HG03460 (cell line): ENCODE measurements around the gene ABCA7.

ENCODE experiments used
- ATAC-seq: cut with Tn5 transposase; IDR thresholded peaks from one replicate; pipeline ENCODE4 v1.9.1; 2021; ENCODE audit not compliant: unreplicated experiment

ABCA7 gene

GRCh38 chr19:1055886-1056620, 16.1 kb downstream of the ABCA7 start:
- no peak for ATAC-seq

GRCh38 chr19:1057176-1057855, 17.4 kb downstream of the ABCA7 start:
- ATAC-seq, result no peak

GRCh38 chr19:1058112-1058511, 18.2 kb downstream of the ABCA7 start:
- ATAC-seq, result no peak

GRCh38 chr19:1060689-1061088, 20.8 kb downstream of the ABCA7 start:
- no peak for ATAC-seq

DNA sequence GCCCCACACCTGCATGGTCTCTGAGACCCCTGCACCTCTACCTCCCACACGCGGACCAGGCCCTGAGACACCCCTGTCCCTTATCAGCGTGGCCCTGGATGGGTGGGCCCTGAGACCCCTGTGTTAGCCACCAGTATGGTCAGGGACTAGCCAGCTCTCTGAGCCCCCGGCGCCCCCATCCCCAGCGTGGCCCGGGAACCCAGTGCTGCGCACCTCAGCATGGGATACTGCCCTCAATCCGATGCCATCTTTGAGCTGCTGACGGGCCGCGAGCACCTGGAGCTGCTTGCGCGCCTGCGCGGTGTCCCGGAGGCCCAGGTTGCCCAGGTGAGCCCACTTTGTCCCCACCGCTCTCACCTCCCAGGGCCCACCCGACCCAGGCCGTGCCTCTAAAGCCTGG, 22.1 kb downstream of the ABCA7 start:
- no peak for ATAC-seq

DNA sequence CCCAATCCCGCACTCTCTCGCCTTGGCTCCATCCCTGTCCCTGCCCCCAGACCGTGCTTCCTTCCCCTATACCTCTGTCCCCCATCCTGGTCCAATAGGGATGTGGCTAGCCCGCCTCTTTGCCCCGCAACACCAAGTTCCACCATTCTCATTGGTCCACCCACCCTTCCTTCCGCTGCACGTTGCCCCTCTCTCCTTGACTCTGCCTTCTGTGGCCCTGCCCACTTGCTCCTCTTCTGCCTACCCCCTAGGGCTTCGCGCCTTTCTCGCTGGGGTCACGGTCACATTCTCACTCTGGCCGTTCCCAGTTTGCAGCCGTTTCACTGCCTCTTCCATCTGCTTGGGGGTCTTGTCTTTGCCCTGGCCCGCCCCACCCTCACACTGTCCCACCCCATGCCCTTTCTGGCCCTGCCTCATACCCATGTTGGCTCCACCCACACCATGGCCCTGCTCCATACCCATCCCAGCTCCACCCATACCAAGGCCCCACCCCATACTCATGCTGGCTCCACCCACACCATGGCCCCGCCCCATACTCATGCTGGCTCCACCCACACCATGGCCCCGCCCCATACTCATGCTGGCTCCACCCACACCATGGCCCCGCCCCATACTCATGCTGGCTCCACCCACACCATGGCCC, 22.6 kb downstream of the ABCA7 start:
- ATAC-seq, result no peak

- ATAC-seq, result no peak
These were observed 23.4 kb downstream of the ABCA7 start for GRCh38 chr19:1063030-1063908.

- no peak for ATAC-seq
These were observed 24.2 kb downstream of the ABCA7 start for GRCh38 chr19:1063909-1064660.

DNA sequence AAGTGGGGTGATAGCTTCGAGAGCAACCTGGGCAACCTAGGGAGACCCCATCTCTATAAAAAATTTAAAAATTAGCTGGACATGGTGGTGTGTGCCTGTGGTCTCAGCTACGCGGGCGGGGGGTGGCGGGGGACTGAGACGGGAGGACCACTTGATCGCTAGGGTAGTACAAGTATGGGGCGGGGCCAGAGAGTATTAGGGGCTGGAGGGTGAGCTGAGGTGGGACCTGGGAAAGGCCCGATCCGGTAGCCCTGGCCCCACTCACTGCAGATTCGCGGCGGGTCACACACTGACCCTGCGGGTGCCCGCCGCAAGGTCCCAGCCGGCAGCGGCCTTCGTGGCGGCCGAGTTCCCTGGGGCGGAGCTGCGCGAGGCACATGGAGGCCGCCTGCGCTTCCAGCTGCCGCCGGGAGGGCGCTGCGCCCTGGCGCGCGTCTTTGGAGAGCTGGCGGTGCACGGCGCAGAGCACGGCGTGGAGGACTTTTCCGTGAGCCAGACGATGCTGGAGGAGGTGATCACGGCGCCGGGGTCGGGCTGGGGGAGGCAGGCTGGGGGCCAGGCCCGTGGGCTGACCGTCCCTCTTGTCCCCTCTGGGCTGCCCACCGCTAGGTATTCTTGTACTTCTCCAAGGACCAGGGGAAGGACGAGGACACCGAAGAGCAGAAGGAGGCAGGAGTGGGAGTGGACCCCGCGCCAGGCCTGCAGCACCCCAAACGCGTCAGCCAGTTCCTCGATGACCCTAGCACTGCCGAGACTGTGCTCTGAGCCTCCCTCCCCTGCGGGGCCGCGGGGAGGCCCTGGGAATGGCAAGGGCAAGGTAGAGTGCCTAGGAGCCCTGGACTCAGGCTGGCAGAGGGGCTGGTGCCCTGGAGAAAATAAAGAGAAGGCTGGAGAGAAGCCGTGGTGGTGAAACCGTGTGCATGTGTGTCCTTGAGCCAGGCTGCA, 25.0 kb downstream of the ABCA7 start:
- no peak for ATAC-seq

DNA sequence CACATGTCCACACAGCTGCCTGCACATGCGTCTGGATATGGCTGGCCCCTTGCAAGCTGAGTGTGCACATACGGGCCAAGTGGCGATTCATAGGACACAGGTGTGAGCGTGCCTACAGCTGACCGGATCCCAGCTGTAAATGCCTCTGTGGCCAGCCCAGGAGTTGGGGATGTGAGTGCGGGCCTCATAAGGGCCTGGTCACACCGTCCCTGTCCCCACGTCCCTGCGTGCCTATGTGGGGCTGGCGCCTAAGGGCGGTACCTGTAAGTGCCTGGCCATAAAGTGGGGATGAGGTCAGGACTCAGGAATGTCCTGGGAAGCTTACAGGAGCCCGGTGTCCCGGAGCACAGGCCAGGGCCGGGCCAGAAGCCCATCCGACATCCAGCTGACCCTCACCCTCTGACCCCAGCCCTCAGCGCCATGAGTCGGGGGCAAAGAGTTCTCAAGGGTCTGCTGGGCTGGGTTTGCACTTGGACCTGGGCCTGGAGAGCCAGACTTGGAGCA, 25.8 kb downstream of the ABCA7 start:
- no peak for ATAC-seq

DNA sequence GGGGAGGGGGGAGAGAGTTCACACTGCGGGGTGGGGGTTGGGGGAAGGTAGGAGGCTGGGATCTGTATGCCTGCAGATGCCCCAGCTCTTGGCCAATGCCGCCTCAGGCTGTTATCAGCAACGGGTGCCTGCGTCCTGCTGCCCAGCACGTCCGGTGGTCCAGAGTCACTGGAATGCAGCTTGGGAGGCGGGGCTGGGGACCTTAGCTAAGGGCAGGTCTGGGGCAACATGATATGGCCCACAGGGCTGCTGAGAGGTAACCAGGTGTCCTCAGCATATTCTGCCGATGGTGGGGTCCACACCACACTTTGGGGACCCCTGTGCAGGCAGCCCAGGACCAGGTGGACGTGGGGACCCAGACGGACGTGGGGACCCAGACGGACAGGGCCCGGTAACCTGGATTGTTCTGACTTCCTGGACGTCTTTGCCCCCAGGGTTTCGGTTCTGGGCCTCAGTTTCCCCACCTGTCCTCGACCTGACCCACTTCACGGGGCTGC, 26.4 kb downstream of the ABCA7 start:
- ATAC-seq, result no peak

DNA sequence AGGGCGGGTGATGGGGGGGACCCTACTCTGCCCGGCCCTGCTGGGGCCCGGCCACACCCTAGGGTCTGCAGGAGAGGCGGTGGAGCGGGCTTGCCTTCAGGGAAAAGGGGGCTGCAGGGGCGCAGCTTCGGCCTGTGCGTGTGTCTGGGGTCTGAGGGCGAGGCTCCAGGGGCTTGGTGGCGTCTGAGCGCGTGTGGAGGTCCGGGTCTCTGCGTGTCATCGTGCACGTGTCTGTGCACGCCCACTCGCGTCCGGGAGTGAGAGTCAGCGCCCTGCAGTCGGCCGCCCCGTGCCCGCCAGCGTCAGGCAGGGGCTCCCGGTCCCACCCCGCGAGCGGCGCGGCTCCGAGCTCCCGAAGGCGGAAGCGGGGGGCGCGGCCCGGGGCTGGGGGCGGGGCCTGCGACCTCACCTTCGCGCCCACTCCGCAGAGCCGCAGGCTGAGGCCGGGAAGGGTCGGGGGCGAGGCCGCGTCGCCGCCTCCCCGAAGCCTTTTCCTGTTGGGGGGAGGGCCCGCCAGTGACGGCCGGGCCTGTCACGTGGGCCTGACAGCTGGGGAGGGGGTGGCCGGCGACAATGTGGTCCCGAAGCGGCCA, 26.9 kb downstream of the ABCA7 start, which contains the start of gene ARHGAP45:
Gene ARHGAP45, plus strand, starts transcription at position 420 of the 593 bp plus-strand sequence. CDS start 239 bp downstream, outside the sequence.
- no peak for ATAC-seq

DNA sequence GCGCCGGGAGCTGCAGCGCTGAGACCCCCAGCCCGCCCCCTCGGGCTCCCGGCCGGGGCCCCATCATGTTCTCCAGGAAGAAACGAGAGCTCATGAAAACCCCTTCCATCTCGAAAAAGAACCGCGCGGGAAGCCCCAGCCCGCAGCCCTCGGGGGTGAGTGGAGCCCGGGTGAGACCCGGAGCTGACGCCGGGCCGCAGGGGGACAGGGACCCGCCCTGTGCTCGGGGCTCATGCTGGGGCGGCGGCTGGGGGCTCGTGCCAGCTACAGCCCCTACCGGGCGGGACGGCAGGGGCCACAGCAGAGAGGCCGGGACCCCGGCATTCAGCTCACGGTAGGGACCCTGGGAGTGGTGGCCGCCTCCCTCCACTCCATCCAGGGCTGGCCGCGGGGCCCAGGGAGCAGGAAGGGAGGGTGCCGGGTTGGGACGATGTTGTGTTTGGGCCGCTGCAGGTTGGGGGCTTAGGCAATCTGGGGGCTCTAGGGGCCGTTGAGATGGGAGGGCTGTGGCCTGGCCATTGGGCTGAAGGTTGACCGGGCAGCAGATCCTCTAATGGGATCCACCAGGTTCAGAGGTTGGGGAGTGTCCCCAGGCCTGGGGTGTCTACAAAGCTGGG, 27.5 kb downstream of the ABCA7 start:
- ATAC-seq, result no peak

GRCh38 chr19:1068009-1069001, 28.4 kb downstream of the ABCA7 start:
- ATAC-seq, result no peak

- no peak for ATAC-seq
These were observed 29.3 kb downstream of the ABCA7 start for GRCh38 chr19:1069009-1069779.

DNA sequence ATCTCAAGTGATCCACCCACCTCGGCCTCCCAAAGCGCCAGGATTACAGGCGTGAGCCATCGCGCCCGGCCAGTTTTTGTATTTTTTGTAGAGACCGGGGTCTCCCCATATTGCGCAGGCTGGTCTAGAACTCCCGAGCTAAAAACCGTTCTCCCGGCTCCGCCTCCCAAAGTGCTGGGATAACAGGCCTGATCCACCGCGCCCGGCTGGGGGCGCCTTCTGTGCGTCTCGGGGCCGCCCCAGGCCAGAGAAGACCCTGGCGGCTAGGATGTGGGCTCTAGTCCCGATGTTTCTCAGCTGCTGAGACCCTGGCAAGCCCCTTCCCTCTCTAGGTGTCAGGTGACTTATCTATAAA, 30.6 kb downstream of the ABCA7 start:
- ATAC-seq, result no peak
